Umbilical cord (tissue), 2 donors: ENCODE results near the gene LPP. TPM values are rescaled to one million over a fixed set of nuclear protein-coding genes. Genes with fewer than 3 reads are reported as not detected.

Source experiments
- DNase-seq: peaks from one replicate; pipeline ENCODE4 v3.0.0-alpha.2; 2015; ENCODE audit warnings: low spot score
- total RNA-seq: library from RNA; depleted of rRNA; stranded (reverse); fragments of >200 nt; gene quantifications from one replicate; pipeline ENCODE4 v1.2.3, GENCODE V29; 2014; ENCODE audit warnings: low replicate concordance; ENCODE audit not compliant: insufficient read depth

LPP gene
- total RNA-seq, 1 donor from 2014 or later: 717 TPM

- no peak for DNase-seq
Observed at GRCh38 chr3:188330138-188330537, 176.2 kb downstream of the LPP start.

- DNase-seq: no peak
Observed at GRCh38 chr3:188331166-188331565, 177.2 kb downstream of the LPP start.

- DNase-seq: no peak
Observed at GRCh38 chr3:188332085-188332484, 178.1 kb downstream of the LPP start.

GRCh38 chr3:188335656-188336055 lies 181.7 kb downstream of the LPP start:
- DNase-seq: no peak

- no peak for DNase-seq
Observed at GRCh38 chr3:188336178-188336577, 182.2 kb downstream of the LPP start.

GRCh38 chr3:188337232-188337631 lies 183.3 kb downstream of the LPP start:
- DNase-seq: no peak

- no peak for DNase-seq
Observed at GRCh38 chr3:188338086-188338485, 184.1 kb downstream of the LPP start.

- no peak for DNase-seq
Observed at GRCh38 chr3:188339410-188340295, 185.7 kb downstream of the LPP start.

GRCh38 chr3:188341501-188341900 lies 187.5 kb downstream of the LPP start:
- no peak for DNase-seq

- no peak for DNase-seq
Observed at GRCh38 chr3:188342991-188343732, 189.2 kb downstream of the LPP start.

GRCh38 chr3:188343894-188344293 lies 189.9 kb downstream of the LPP start:
- no peak for DNase-seq

GRCh38 chr3:188345223-188345622 lies 191.3 kb downstream of the LPP start:
- peak; percentile 50 for DNase-seq

GRCh38 chr3:188348435-188349244 lies 194.7 kb downstream of the LPP start:
- peak; percentile 92 for DNase-seq

- DNase-seq: peak; percentile 58
Observed at GRCh38 chr3:188349351-188349901, 195.5 kb downstream of the LPP start.

- DNase-seq: no peak
Observed at GRCh38 chr3:188349933-188350332, 196.0 kb downstream of the LPP start.

- peak; percentile 57 for DNase-seq
Observed at GRCh38 chr3:188350961-188351360, 197.0 kb downstream of the LPP start.

- no peak for DNase-seq
Observed at GRCh38 chr3:188351648-188352047, 197.7 kb downstream of the LPP start.

GRCh38 chr3:188352196-188352927 lies 198.4 kb downstream of the LPP start:
- DNase-seq: no peak

- DNase-seq: no peak
Observed at GRCh38 chr3:188353426-188353825, 199.5 kb downstream of the LPP start.

- no peak for DNase-seq
Observed at GRCh38 chr3:188358787-188359493, 205.0 kb downstream of the LPP start.
